Activated CD4-positive, alpha-beta T cell treated with anti-CD3 and anti-CD28 coated beads, Interleukin-2, amount 10 ng/mL, durations not matched to agents 7 days and 5 days (primary cell): ENCODE data around the gene NOS1AP. TPM values are rescaled to one million over a fixed set of nuclear protein-coding genes. Genes with fewer than 3 reads are reported as not detected.

Experiments
- CTCF ChIA-PET: fragments of 350-600 bp; sonication (Branson Sonifier 250); formaldehyde crosslinking; loops from one replicate; lab custom pipeline; 2021; ENCODE audit warnings: antibody characterized with exemption; lab: Charles Lee
- POLR2A ChIA-PET: fragments of 350-600 bp; sonication (Branson Sonifier 250); formaldehyde crosslinking; loops from one replicate; lab custom pipeline; 2021; ENCODE audit warnings: antibody characterized with exemption; lab: Charles Lee
- DNase-seq: peaks from one replicate; pipeline ENCODE4 v3.0.0-alpha.2; 2020
- H3K27ac Mint-ChIP-seq: one replicate; pipeline ENCODE4 v1.8.0; 2021; ENCODE audit warnings: mild to moderate bottlenecking, moderate library complexity, mixed read lengths
- H3K27me3 Mint-ChIP-seq: one replicate; pipeline ENCODE4 v1.8.0; 2021; ENCODE audit warnings: mixed read lengths
- H3K36me3 Mint-ChIP-seq: one replicate; pipeline ENCODE4 v1.8.0; 2021; ENCODE audit warnings: low read depth, mixed read lengths
- H3K4me1 Mint-ChIP-seq: one replicate; pipeline ENCODE4 v1.8.0; 2021; ENCODE audit warnings: mixed read lengths
- H3K4me3 Mint-ChIP-seq: one replicate; pipeline ENCODE4 v1.8.0; 2021; ENCODE audit warnings: mild to moderate bottlenecking, moderate library complexity, mixed read lengths
- H3K9me3 Mint-ChIP-seq: one replicate; pipeline ENCODE4 v1.8.0; 2021; ENCODE audit warnings: mixed read lengths
- total RNA-seq, 2 experiments: library from RNA; stranded (reverse); gene quantifications; one replicate each; pipeline ENCODE4 v1.2.3, GENCODE V29; 2021

NOS1AP gene
- total RNA-seq, 2 experiments from 2014 or later = 0.06 TPM; not detected in 1

DNA sequence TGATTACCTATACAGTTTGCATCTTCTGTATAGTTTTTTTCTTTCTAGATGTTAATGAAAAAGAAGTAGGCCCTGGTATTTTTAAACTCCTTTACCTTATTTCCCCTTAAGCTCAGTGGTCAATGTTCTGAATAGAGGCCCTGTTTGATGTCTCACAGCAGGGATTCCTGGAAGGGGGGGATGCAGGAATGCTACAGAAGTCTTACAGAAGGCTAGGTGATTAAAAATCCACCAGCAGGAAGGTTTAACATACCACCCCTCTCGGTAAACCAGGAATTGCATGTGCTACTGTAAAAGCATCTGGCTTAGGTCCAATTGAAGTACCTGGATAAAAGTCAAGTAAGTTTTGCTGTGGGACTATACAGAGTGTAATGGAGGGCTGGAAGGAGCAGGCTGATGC is 78.3 kb downstream of the NOS1AP start:
- H3K9me3 Mint-ChIP-seq = no peaks in the 10 kb centered on the region
- H3K27me3 Mint-ChIP-seq = peaks cover 7% of the 10 kb centered on the region
- ChIA-PET CTCF (interaction anchor here (1.0 kb wide), 1 partner anchor 14 kb away, joined by 3 read pairs; no protein-coding TSS in a partner anchor), POLR2A (no interaction called here)
- H3K27ac Mint-ChIP-seq = no peak overlapping the region
- no peak for DNase-seq
- no peaks in the 10 kb centered on the region for H3K36me3 Mint-ChIP-seq
- H3K4me3 Mint-ChIP-seq = no peak overlapping the region
- peaks cover 5% of the 10 kb centered on the region for H3K4me1 Mint-ChIP-seq

DNA sequence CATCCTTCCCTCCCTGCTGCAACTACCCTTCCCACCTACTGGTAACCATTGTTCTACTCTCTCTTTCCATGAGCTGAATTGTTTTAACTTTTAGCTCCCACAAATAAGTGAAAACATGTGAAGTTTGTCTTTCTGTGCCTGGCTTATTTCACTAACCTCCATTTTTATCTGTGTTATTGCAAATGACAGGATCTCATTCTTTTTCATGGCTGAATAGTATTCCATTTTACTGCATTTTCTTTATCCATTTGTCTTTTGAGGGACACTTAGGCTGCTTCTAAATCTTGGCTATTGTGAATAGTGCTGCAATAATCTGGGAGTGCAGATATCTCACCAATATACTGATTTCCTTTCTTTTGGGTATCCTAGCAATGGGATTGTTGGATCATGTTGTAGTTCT is 80.6 kb downstream of the NOS1AP start:
- Mint-ChIP-seq H3K36me3 (no peaks in the 10 kb centered on the region), H3K9me3 (no peaks in the 10 kb centered on the region), H3K4me1 (peaks cover 6% of the 10 kb centered on the region), H3K4me3 (no peak overlapping the region), H3K27ac (no peak overlapping the region), H3K27me3 (peaks cover 5% of the 10 kb centered on the region)
- DNase-seq = no peak
- CTCF ChIA-PET = no interaction called here
- POLR2A ChIA-PET = no interaction called here

DNA sequence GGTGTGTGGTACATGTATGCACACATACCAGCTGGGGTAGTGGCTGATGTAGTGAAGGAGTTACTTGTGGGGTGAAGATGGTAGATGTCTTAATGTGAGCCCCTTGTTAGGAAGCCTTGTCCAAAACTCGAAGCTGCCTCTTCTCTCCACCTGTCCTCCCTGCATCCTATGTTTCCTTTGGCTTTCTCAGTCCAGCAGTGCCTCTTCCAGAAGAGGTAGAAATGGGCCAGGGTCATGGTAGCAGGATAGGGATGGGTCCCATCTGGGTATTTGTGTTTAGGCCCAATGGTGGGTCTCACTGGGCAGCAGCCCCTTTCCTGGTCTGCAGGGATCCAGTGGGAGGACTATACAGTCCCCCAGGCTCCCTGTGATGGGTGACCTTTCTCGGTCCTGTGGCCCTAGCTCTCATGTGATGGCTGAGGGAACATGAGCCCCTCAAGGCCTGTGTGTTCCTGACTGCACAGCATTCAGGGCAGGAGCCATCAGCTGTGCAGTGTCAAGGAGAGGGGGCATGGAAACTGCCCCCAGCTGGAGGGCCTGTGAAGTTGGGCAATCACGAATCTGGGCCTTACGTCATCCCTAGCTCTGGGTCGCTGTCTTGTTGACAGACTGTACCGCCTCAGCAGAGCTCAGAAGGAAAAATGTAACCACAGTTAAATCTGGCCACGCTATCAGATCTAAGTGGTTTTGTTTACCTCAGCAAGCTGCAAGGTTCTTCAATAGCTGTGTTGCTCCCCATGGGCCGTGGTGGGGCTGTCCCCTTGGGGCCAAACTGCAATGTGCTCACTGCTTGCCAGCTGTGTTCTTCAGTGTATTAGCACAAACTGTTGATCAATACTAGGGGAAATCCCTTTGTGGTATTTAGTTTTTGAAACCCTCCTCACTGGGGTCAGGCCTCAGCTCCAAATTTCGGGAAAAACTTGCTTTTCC is 82.7 kb downstream of the NOS1AP start:
- Mint-ChIP-seq H3K27ac (no peak overlapping the region), H3K27me3 (peaks cover 5% of the 10 kb centered on the region), H3K4me1 (peaks cover 6% of the 10 kb centered on the region), H3K9me3 (no peaks in the 10 kb centered on the region), H3K36me3 (no peaks in the 10 kb centered on the region), H3K4me3 (no peak overlapping the region)
- ChIA-PET CTCF (no interaction called here), POLR2A (no interaction called here)
- DNase-seq = peak; percentile 12

- Mint-ChIP-seq H3K27ac (no peak overlapping the region), H3K4me3 (no peak overlapping the region), H3K36me3 (no peaks in the 10 kb centered on the region), H3K27me3 (peaks cover 5% of the 10 kb centered on the region), H3K4me1 (peaks cover 6% of the 10 kb centered on the region), H3K9me3 (no peaks in the 10 kb centered on the region)
- DNase-seq = no peak
- ChIA-PET POLR2A (no interaction called here), CTCF (no interaction called here)
Measured at GRCh38 chr1:162153374-162153773, 83.9 kb downstream of the NOS1AP start.

- ChIA-PET CTCF (interaction anchor here (1.1 kb wide), 1 partner anchor 69 kb away, joined by 3 read pairs; no protein-coding TSS in a partner anchor), POLR2A (no interaction called here)
- no peaks in the 10 kb centered on the region for H3K36me3 Mint-ChIP-seq
- H3K4me1 Mint-ChIP-seq = peaks cover 4% of the 10 kb centered on the region
- DNase-seq = no peak
- H3K27ac Mint-ChIP-seq = no peak overlapping the region
- no peak overlapping the region for H3K4me3 Mint-ChIP-seq
- no peaks in the 10 kb centered on the region for H3K27me3 Mint-ChIP-seq
- H3K9me3 Mint-ChIP-seq = no peaks in the 10 kb centered on the region
Measured at GRCh38 chr1:162157469-162157868, 88.0 kb downstream of the NOS1AP start.

DNA sequence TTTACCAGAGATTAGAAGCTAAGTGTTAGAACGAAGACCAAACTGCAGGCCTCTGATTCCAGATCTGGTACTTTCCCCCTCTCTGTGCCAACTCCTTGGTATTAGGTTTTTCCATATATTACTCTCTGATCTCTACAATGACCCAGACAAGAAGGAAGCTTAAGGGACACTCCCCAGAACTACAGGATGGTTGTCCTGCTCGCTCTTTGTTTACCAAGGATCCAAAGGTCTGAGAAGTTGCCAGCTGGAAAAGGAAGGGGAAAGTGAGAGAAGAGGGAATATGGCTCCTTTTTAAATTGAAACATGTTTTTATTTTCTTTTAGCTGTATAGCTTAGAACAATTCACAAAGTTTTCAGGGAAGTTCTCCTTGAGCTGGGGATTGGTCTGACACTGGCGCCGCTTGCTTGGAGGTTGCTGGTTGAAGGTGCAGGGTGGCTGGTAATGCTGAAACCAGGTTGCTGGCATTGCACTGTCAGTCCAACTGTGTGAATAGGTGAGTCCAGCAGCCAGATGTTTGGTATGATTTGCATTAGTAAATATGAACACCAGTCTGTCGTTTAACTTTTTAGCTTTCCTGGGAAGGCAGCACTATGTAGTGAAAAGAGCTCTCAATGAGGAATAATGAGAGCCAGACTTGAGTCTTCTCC is 89.3 kb downstream of the NOS1AP start:
- no peak for DNase-seq
- Mint-ChIP-seq H3K4me3 (no peak overlapping the region), H3K9me3 (no peaks in the 10 kb centered on the region), H3K4me1 (no peaks in the 10 kb centered on the region), H3K27me3 (peaks cover 8% of the 10 kb centered on the region), H3K27ac (no peak overlapping the region), H3K36me3 (no peaks in the 10 kb centered on the region)
- POLR2A ChIA-PET = no interaction called here
- CTCF ChIA-PET = interaction anchor here (1.2 kb wide), 1 partner anchor 11 kb away, joined by 3 read pairs; no protein-coding TSS in a partner anchor

DNA sequence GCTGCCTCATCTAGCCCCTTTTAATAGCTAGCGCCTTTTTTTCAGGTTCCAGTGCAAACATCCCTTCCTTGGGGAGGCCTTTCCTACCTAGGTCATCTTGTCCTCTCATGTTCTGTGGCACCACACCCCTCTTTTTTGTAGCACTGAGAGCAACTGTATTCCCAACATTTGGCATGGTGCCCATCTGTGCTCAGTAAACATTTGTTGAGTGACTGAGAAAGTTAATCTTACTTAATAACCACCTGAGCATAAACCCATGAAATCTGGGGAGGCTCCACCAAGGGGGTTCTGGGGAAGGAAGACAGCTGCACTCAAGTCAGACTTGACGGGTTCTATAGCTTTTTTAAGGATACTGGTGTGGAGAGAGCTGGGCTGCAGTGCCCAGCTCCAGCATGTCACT is 90.0 kb downstream of the NOS1AP start:
- peaks cover 10% of the 10 kb centered on the region for H3K27me3 Mint-ChIP-seq
- H3K4me1 Mint-ChIP-seq = no peaks in the 10 kb centered on the region
- no peak for DNase-seq
- H3K9me3 Mint-ChIP-seq = no peaks in the 10 kb centered on the region
- no peak overlapping the region for H3K27ac Mint-ChIP-seq
- no peak overlapping the region for H3K4me3 Mint-ChIP-seq
- no peaks in the 10 kb centered on the region for H3K36me3 Mint-ChIP-seq
- ChIA-PET POLR2A (interaction anchor here (0.7 kb wide), 1 partner anchor 54 kb away, joined by 3 read pairs; no protein-coding TSS in a partner anchor), CTCF (interaction anchor here (0.7 to 1.2 kb wide), 2 partner anchors 10 to 103 kb away, joined by 3 read pairs; no protein-coding TSS in a partner anchor)

- peaks cover 19% of the 10 kb centered on the region for H3K27me3 Mint-ChIP-seq
- H3K4me1 Mint-ChIP-seq = no peaks in the 10 kb centered on the region
- H3K4me3 Mint-ChIP-seq = no peak overlapping the region
- H3K27ac Mint-ChIP-seq = no peak overlapping the region
- POLR2A ChIA-PET = no interaction called here
- no peak for DNase-seq
- CTCF ChIA-PET = interaction anchor here (1.3 kb wide), 1 partner anchor 14 kb away, joined by 3 read pairs; no protein-coding TSS in a partner anchor
- H3K9me3 Mint-ChIP-seq = no peaks in the 10 kb centered on the region
- H3K36me3 Mint-ChIP-seq = no peaks in the 10 kb centered on the region
Measured at GRCh38 chr1:162161916-162162550, 92.5 kb downstream of the NOS1AP start.

GRCh38 chr1:162165528-162165927 is 96.0 kb downstream of the NOS1AP start:
- peaks cover 19% of the 10 kb centered on the region for H3K27me3 Mint-ChIP-seq
- no peaks in the 10 kb centered on the region for H3K36me3 Mint-ChIP-seq
- no peak for DNase-seq
- no peaks in the 10 kb centered on the region for H3K4me1 Mint-ChIP-seq
- CTCF ChIA-PET = no interaction called here
- POLR2A ChIA-PET = no interaction called here
- no peak overlapping the region for H3K27ac Mint-ChIP-seq
- H3K9me3 Mint-ChIP-seq = no peaks in the 10 kb centered on the region
- H3K4me3 Mint-ChIP-seq = no peak overlapping the region

- H3K9me3 Mint-ChIP-seq = no peaks in the 10 kb centered on the region
- H3K27ac Mint-ChIP-seq = no peak overlapping the region
- H3K4me3 Mint-ChIP-seq = no peak overlapping the region
- no peaks in the 10 kb centered on the region for H3K4me1 Mint-ChIP-seq
- DNase-seq = no peak
- CTCF ChIA-PET = interaction anchor here (0.6 kb wide), 1 partner anchor 404 kb away, joined by 4 read pairs; no protein-coding TSS in a partner anchor
- H3K27me3 Mint-ChIP-seq = peaks cover 19% of the 10 kb centered on the region
- POLR2A ChIA-PET = no interaction called here
- H3K36me3 Mint-ChIP-seq = no peaks in the 10 kb centered on the region
Measured at GRCh38 chr1:162166917-162167615, 97.6 kb downstream of the NOS1AP start.

GRCh38 chr1:162168261-162168660 is 98.8 kb downstream of the NOS1AP start:
- POLR2A ChIA-PET = no interaction called here
- Mint-ChIP-seq H3K27me3 (peaks cover 18% of the 10 kb centered on the region), H3K4me3 (no peak overlapping the region), H3K4me1 (no peaks in the 10 kb centered on the region), H3K9me3 (no peaks in the 10 kb centered on the region), H3K36me3 (no peaks in the 10 kb centered on the region), H3K27ac (no peak overlapping the region)
- DNase-seq = no peak
- CTCF ChIA-PET = no interaction called here
